ENCODE data around the gene PRPH.
"Not testable (repeated sequence)": the region's sequence is repeated elsewhere in the genome, so short reads cannot be mapped to it uniquely, and the experiment has no call there.

DNA sequence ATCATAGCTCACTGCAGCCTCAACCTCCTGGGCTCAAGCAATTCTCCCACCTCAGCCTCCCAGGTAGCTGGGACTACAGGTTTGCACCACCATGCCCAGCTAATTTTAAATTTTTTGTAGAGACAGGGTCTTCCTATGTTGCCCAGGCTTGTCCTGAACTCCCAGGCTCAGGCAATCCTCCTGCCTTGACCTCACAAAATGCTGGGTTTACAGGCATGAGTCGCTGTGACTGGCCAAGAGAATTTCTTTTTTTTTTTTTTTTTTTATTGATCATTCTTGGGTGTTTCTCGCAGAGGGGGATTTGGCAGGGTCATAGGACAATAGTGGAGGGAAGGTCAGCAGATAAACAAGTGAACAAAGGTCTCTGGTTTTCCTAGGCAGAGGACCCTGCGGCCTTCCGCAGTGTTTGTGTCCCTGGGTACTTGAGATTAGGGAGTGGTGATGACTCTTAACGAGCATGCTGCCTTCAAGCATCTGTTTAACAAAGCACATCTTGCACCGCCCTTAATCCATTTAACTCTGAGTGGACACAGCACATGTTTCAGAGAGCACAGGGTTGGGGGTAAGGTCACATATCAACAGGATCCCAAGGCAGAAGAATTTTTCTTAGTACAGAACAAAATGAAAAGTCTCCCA lies 12.1 kb upstream of the PRPH start:
- not testable (repeated sequence) for TF ChIP-seq POLR2A (IDR thresholded peaks at IDR 0.05)
- TF ChIP-seq, protein P1, sequence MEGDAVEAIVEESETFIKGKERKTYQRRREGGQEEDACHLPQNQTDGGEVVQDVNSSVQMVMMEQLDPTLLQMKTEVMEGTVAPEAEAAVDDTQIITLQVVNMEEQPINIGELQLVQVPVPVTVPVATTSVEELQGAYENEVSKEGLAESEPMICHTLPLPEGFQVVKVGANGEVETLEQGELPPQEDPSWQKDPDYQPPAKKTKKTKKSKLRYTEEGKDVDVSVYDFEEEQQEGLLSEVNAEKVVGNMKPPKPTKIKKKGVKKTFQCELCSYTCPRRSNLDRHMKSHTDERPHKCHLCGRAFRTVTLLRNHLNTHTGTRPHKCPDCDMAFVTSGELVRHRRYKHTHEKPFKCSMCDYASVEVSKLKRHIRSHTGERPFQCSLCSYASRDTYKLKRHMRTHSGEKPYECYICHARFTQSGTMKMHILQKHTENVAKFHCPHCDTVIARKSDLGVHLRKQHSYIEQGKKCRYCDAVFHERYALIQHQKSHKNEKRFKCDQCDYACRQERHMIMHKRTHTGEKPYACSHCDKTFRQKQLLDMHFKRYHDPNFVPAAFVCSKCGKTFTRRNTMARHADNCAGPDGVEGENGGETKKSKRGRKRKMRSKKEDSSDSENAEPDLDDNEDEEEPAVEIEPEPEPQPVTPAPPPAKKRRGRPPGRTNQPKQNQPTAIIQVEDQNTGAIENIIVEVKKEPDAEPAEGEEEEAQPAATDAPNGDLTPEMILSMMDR (IDR thresholded peaks at IDR 0.05): not testable (repeated sequence)

All from lower leg skin (tissue), 3 donors.